ENCODE results near the gene ELP5. TPM values are rescaled to one million over a fixed set of nuclear protein-coding genes. Genes with fewer than 3 reads are reported as not detected.
A peak's percentile ranks its signal among the peaks of the same experiment; 100 is the strongest.

The ELP5 gene
- polyA plus RNA-seq, 1 experiment, result 25.9 TPM

- ChIA-PET CTCF (no interaction called here), POLR2A (interaction anchor here (0.7 to 1.3 kb wide), 2 partner anchors 16 to 19 kb away, joined by 4 to 5 read pairs; partner anchors contain the start of genes ACADVL and DLG4)
- TF ChIP-seq CTCF (IDR thresholded peaks at IDR 0.05; ENCODE audit: low read depth, low read length), result no peak
- DNase-seq (ENCODE audit: low read depth, low spot score), result no peak
- H3K4me3 ChIP-seq (ENCODE audit: low read depth, low read length), result peak overlapping the region; percentile 93
- H3K27me3 ChIP-seq (ENCODE audit: control insufficient read depth, insufficient read depth, low read length), result no peaks in the 10 kb centered on the region
- H3K9me3 ChIP-seq (ENCODE audit: control insufficient read depth, insufficient read depth, low read length), result peaks cover 3% of the 10 kb centered on the region; the same call in 1 of the 2 replicates
- peak overlapping the region; percentile 70 for H3K27ac ChIP-seq (ENCODE audit: low read depth, low read length)
Observed at GRCh38 chr17:7238420-7239090, 13.5 kb upstream of the ELP5 start.

- Histone ChIP-seq H3K27me3 (ENCODE audit: control insufficient read depth, insufficient read depth, low read length) (no peaks in the 10 kb centered on the region), H3K9me3 (ENCODE audit: control insufficient read depth, insufficient read depth, low read length) (peaks cover 3% of the 10 kb centered on the region; the same call in 1 of the 2 replicates), H3K4me3 (ENCODE audit: low read depth, low read length) (peak within 1 kb of the TSS; percentile 97), H3K27ac (ENCODE audit: low read depth, low read length) (peak within 1 kb of the TSS; percentile 70)
- no peak for TF ChIP-seq CTCF (IDR thresholded peaks at IDR 0.05; ENCODE audit: low read depth, low read length)
- ChIA-PET CTCF (no interaction called here), POLR2A (interaction anchor here (0.6 to 1.3 kb wide), 4 partner anchors 17 to 69 kb away, joined by 3 to 10 read pairs (median 4); partner anchors contain the start of genes ACADVL and DLG4)
- peak; percentile 99 for DNase-seq (ENCODE audit: low read depth, low spot score)
Observed at GRCh38 chr17:7239091-7240027, 12.7 kb upstream of the ELP5 start, which contains the start of gene PHF23. Gene PHF23, minus strand, starts transcription at chr17:7239457. Its CDS starts 178 bp downstream, at chr17:7239279.

GRCh38 chr17:7240375-7240774 is 11.6 kb upstream of the ELP5 start:
- no peaks in the 10 kb centered on the region for H3K27me3 ChIP-seq (ENCODE audit: control insufficient read depth, insufficient read depth, low read length)
- POLR2A ChIA-PET, result no interaction called here
- peaks cover 3% of the 10 kb centered on the region; the same call in 1 of the 2 replicates for H3K9me3 ChIP-seq (ENCODE audit: control insufficient read depth, insufficient read depth, low read length)
- no peak for DNase-seq (ENCODE audit: low read depth, low spot score)
- H3K4me3 ChIP-seq (ENCODE audit: low read depth, low read length), result peak overlapping the region; percentile 97
- no peak overlapping the region for H3K27ac ChIP-seq (ENCODE audit: low read depth, low read length)
- CTCF ChIA-PET, result interaction anchor here (1.0 kb wide), 1 partner anchor 55 kb away, joined by 3 read pairs; no protein-coding TSS in a partner anchor
- no peak for TF ChIP-seq CTCF (IDR thresholded peaks at IDR 0.05; ENCODE audit: low read depth, low read length)

- H3K4me3 ChIP-seq (ENCODE audit: low read depth, low read length), result peak overlapping the region; percentile 97
- ChIA-PET CTCF (interaction anchor here (1.0 kb wide), 2 partner anchors 55 to 195 kb away, joined by 3 read pairs; no protein-coding TSS in a partner anchor), POLR2A (interaction anchor here (1.9 to 2.9 kb wide), 3 partner anchors 10 to 21 kb away, joined by 5 to 18 read pairs (median 12); partner anchors contain the start of genes ACADVL, CTDNEP1, DLG4 and ELP5)
- TF ChIP-seq CTCF (IDR thresholded peaks at IDR 0.05; ENCODE audit: low read depth, low read length), result no peak
- H3K9me3 ChIP-seq (ENCODE audit: control insufficient read depth, insufficient read depth, low read length), result peaks cover 3% of the 10 kb centered on the region; the same call in 1 of the 2 replicates
- H3K27me3 ChIP-seq (ENCODE audit: control insufficient read depth, insufficient read depth, low read length), result no peaks in the 10 kb centered on the region
- no peak for DNase-seq (ENCODE audit: low read depth, low spot score)
- no peak overlapping the region for H3K27ac ChIP-seq (ENCODE audit: low read depth, low read length)
Observed at GRCh38 chr17:7241090-7241733, 10.8 kb upstream of the ELP5 start.

Data from AG04450 (cell line).